OCI-LY7 (cell line): ENCODE results near the gene RSPRY1.

Experiments used
- EZH2phosphoT487 ChIP-seq: fragments of 200-600 bp; sonication (generic); IDR thresholded peaks from 2 replicates; pipeline ENCODE4 v1.6.1; 2018; ENCODE audit warnings: low read depth, borderline replicate concordance, mild to moderate bottlenecking, mixed run types, antibody characterized with exemption, low read length, moderate library complexity, mixed read lengths
- TF ChIP-seq, protein P1 (sequence below): fragments of 200-600 bp; sonication (generic); conservative IDR thresholded peaks from 2 replicates; pipeline ENCODE4 v1.5.1; 2014; ENCODE audit warnings: mild to moderate bottlenecking, antibody characterized with exemption, low read length, moderate library complexity, mixed read lengths

DNA sequence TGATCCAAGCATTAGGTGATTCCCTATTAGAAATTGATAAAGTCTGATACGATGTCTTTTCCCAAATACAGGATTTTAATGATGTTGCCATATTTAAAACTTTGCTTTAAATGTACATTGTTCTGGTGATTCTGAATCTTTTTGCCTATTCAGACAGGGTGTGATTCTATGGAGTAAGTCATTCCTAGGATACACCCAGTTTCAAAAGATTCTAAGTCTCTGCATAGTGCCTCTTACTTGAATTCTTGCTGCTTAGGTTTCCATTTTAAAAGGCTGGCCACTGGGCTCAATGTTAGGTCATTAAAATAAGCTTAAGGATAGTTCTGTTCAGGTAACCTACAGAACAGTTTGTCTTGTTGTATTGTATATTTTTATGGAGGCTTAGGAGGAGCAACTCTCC is 36.9 kb downstream of the RSPRY1 start:
- TF ChIP-seq, protein P1, sequence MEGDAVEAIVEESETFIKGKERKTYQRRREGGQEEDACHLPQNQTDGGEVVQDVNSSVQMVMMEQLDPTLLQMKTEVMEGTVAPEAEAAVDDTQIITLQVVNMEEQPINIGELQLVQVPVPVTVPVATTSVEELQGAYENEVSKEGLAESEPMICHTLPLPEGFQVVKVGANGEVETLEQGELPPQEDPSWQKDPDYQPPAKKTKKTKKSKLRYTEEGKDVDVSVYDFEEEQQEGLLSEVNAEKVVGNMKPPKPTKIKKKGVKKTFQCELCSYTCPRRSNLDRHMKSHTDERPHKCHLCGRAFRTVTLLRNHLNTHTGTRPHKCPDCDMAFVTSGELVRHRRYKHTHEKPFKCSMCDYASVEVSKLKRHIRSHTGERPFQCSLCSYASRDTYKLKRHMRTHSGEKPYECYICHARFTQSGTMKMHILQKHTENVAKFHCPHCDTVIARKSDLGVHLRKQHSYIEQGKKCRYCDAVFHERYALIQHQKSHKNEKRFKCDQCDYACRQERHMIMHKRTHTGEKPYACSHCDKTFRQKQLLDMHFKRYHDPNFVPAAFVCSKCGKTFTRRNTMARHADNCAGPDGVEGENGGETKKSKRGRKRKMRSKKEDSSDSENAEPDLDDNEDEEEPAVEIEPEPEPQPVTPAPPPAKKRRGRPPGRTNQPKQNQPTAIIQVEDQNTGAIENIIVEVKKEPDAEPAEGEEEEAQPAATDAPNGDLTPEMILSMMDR, result no peak
- TF ChIP-seq EZH2phosphoT487, result no peak
